Measurements from ENCODE around the gene ZFAND2A. TPM values are rescaled to one million over a fixed set of nuclear protein-coding genes. Genes with fewer than 3 reads are reported as not detected.

ZFAND2A gene
- total RNA-seq, 1 experiment from 2014 or later: 19.1 TPM

DNA sequence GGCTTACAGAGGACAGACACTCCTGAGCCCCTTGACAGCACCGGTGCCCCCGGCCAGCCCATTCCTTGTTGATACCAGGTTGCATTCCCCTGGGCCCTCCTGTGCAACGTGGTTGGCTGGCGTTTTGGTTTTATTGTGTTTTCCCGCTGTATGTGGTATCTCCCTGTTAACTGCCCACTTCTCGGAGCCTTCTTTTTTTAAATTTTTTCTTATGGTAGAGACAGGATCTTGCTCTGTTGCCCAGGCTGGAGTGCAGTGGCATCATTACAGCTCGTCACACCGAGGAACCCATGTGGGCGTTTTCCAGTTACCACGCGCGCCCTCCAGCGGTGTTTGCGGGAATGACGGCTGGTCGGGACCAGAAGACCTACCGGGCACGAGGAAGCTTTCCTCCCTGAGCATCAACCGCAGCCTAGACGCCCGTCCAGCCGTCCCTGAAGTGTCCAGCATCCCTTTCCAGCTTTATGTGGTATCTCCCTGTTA lies 16.9 kb upstream of the ZFAND2A start:
- ATAC-seq (peak; percentile 81), DNase-seq (ENCODE audit: low read depth, low spot score) (peak; percentile 72)
- H3K4me3 ChIP-seq (replicated peaks in 1 of 2; ENCODE audit: low read depth in 1 of 2, low read length in 2 of 2): peak overlapping the region; percentile 39 to 56
- CTCF ChIA-PET: interaction anchor here (0.6 to 3.1 kb wide), 12 partner anchors 9 to 279 kb away, joined by 3 to 31 read pairs (median 4); partner anchors contain the start of gene ZFAND2A
- RAD21 ChIA-PET (ENCODE audit: low non-redundant PET in 1 of 2, low total read pairs in 2 of 2, uncharacterized antibody in 2 of 2, unreplicated experiment in 2 of 2): interaction anchor here (0.6 to 1.2 kb wide), 3 partner anchors 106 to 194 kb away, joined by 4 to 8 read pairs (median 6); partner anchors contain the start of gene CYP2W1 (in 1 of the 2)
- no peak for TF ChIP-seq EZH2phosphoT487 (IDR thresholded peaks at IDR 0.05; ENCODE audit: borderline replicate concordance)
- TF ChIP-seq YY1 (IDR thresholded peaks at IDR 0.05; ENCODE audit: extremely low read depth, insufficient replicate concordance, low read depth, low read length): no peak
- TF ChIP-seq, protein P1, sequence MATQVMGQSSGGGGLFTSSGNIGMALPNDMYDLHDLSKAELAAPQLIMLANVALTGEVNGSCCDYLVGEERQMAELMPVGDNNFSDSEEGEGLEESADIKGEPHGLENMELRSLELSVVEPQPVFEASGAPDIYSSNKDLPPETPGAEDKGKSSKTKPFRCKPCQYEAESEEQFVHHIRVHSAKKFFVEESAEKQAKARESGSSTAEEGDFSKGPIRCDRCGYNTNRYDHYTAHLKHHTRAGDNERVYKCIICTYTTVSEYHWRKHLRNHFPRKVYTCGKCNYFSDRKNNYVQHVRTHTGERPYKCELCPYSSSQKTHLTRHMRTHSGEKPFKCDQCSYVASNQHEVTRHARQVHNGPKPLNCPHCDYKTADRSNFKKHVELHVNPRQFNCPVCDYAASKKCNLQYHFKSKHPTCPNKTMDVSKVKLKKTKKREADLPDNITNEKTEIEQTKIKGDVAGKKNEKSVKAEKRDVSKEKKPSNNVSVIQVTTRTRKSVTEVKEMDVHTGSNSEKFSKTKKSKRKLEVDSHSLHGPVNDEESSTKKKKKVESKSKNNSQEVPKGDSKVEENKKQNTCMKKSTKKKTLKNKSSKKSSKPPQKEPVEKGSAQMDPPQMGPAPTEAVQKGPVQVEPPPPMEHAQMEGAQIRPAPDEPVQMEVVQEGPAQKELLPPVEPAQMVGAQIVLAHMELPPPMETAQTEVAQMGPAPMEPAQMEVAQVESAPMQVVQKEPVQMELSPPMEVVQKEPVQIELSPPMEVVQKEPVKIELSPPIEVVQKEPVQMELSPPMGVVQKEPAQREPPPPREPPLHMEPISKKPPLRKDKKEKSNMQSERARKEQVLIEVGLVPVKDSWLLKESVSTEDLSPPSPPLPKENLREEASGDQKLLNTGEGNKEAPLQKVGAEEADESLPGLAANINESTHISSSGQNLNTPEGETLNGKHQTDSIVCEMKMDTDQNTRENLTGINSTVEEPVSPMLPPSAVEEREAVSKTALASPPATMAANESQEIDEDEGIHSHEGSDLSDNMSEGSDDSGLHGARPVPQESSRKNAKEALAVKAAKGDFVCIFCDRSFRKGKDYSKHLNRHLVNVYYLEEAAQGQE (IDR thresholded peaks at IDR 0.05; ENCODE audit: low read depth): no peak
- no peak for TF ChIP-seq FOSL1 (IDR thresholded peaks at IDR 0.05; ENCODE audit: low read depth)
- TF ChIP-seq CBX3 (IDR thresholded peaks at IDR 0.05; ENCODE audit: low read depth): peak; percentile 91
- no peak for TF ChIP-seq SRF (IDR thresholded peaks at IDR 0.05; ENCODE audit: low read depth)
- no peak for TF ChIP-seq EZH2 (IDR thresholded peaks at IDR 0.05)
- TF ChIP-seq EGR1 (IDR thresholded peaks at IDR 0.05; ENCODE audit: low read depth): peak; percentile 56
- TF ChIP-seq TCF7L2 (IDR thresholded peaks at IDR 0.05; ENCODE audit: borderline replicate concordance, extremely low read depth, insufficient read depth, insufficient read length): no peak
- TF ChIP-seq ZFX (IDR thresholded peaks at IDR 0.05): no peak
- no peak for TF ChIP-seq CEBPB (IDR thresholded peaks at IDR 0.05; ENCODE audit: low read depth)
- TF ChIP-seq POLR2A (IDR thresholded peaks at IDR 0.05; ENCODE audit: borderline replicate concordance, extremely low read depth, insufficient read depth, insufficient read length): no peak
- TF ChIP-seq, protein P2, sequence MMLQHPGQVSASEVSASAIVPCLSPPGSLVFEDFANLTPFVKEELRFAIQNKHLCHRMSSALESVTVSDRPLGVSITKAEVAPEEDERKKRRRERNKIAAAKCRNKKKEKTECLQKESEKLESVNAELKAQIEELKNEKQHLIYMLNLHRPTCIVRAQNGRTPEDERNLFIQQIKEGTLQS (IDR thresholded peaks at IDR 0.05): no peak
- TF ChIP-seq JUND (IDR thresholded peaks at IDR 0.05): no peak
- peak; percentile 92 for TF ChIP-seq MAX (IDR thresholded peaks at IDR 0.05)
- TF ChIP-seq POLR2AphosphoS5 (IDR thresholded peaks at IDR 0.05; ENCODE audit: low read depth, low read length): no peak
- TF ChIP-seq ZBTB33 (IDR thresholded peaks at IDR 0.05; ENCODE audit: extremely low read depth, insufficient replicate concordance, low read length): no peak
- peak; percentile 60 for TF ChIP-seq RAD21 (IDR thresholded peaks at IDR 0.05; ENCODE audit: low read depth)
- TF ChIP-seq SIN3A (IDR thresholded peaks at IDR 0.05; ENCODE audit: low read depth): no peak
- peak; percentile 78 to 91 (median 87) for TF ChIP-seq CTCF (IDR thresholded peaks at IDR 0.05 in 2 of 3, conservative IDR thresholded peaks at IDR 0.05 in 1 of 3; ENCODE audit: borderline replicate concordance in 1 of 3, insufficient read depth in 1 of 3, low read depth in 2 of 3, low read length in 2 of 3)
- TF ChIP-seq SP1 (IDR thresholded peaks at IDR 0.05; ENCODE audit: low read depth): no peak
- no peaks in the 10 kb centered on the region for H3K27me3 ChIP-seq (ENCODE audit: insufficient read depth, low read length)
- POLR2A ChIA-PET: no interaction called here
- H2AFZ ChIP-seq (ENCODE audit: low read depth, low read length, poor library complexity, severe bottlenecking): peak overlapping the region; percentile 63
- intact Hi-C loops (cut with micrococcal nuclease): loop anchor here (1.0 to 2.0 kb wide), 2 partner anchors 90 to 184 kb away; no protein-coding TSS in a partner anchor
- H3K9ac ChIP-seq (ENCODE audit: low read length): no peak overlapping the region
- no peaks in the 10 kb centered on the region for H4K20me1 ChIP-seq (ENCODE audit: insufficient read depth)
- peak overlapping the region; percentile 93 for H3K4me2 ChIP-seq (ENCODE audit: low read length)
- H3K79me2 ChIP-seq (ENCODE audit: insufficient read depth, low read length): no peaks in the 10 kb centered on the region
- H3K9me3 ChIP-seq (ENCODE audit: control insufficient read depth in 1 of 2, insufficient read depth in 1 of 2, low read depth in 1 of 2, low read length in 2 of 2): no peaks in the 10 kb centered on the region
- peaks cover 10 to 18% of the 10 kb centered on the region in 2 experiments for H3K4me1 ChIP-seq (ENCODE audit: control insufficient read depth in 1 of 2, insufficient read depth in 2 of 2, low read length in 2 of 2)
- no peaks in the 10 kb centered on the region for H3K36me3 ChIP-seq (ENCODE audit: control insufficient read depth in 1 of 2, insufficient read depth in 2 of 2, low read length in 2 of 2)
- peak overlapping the region; percentile 41; the same call in 1 of the 2 replicates for H3K27ac ChIP-seq (ENCODE audit: low read depth, low read length)
- BruUV-seq (replicated peaks): no TSS peak
- H3K9me2 ChIP-seq (ENCODE audit: insufficient read depth): no peaks in the 10 kb centered on the region

Measured in HCT116 (cell line).